GM10847 (cell line): ENCODE results near the gene RXFP1.

Experiments used
- POLR2A ChIP-seq: IDR thresholded peaks from 2 replicates; pipeline ENCODE4 v1.6.1; 2011; ENCODE audit not compliant: insufficient read length; ENCODE audit errors: extremely low read depth

RXFP1 gene

DNA sequence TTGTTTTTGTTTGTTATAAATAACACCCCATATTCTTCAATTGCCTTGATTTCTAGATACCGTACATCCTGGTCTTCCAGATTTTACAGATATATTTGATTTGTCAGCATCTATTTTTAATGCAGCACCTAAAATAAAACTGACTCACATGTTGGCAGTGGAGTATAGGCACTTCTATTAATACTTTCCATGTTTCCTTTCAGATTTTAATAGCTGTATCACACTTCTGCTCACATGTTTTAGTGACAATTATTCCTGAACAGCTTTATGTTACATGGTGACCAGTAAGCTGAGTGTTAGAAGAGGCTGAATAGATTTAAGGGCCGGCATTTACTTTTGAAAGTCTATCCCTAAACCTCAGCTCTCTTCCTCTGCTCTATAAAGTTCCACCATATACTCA is 103.9 kb downstream of the RXFP1 start:
- no peak for TF ChIP-seq POLR2A

DNA sequence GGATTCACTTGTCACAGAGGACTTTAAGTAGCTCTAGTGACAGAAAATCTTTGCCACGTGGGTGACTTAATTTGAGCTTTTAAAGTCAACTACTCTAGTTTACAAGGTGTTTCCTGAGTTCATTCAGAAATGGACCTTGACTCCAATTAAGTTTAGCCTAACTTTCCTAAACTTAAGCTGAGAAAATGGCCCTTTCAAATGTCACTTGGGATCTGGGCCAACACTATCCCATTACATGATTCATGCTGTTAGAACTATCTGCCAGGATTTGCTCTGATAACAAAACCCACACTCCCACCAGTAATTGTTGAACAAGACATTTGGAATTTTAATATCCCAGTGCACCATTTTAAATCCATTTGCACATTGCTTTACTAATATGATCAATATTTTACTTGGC is 109.2 kb downstream of the RXFP1 start:
- no peak for TF ChIP-seq POLR2A

DNA sequence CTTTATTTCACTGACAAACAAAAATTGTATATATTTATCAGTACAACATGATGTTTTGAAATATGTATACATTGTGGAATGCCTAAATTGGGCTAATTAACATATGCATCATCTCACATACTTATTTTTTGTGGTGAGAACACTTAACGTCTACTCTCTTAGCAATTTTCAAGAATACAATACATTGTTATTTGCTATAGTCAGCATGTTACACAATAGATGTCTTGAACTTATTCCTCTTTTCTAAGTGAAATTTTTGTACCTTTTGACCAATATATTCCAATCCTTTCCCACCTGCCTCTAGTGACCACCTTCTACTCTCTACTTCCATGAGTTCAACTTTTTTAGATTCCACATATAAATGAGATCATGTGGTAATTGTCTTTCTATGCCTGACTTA is 114.9 kb downstream of the RXFP1 start:
- no peak for TF ChIP-seq POLR2A

DNA sequence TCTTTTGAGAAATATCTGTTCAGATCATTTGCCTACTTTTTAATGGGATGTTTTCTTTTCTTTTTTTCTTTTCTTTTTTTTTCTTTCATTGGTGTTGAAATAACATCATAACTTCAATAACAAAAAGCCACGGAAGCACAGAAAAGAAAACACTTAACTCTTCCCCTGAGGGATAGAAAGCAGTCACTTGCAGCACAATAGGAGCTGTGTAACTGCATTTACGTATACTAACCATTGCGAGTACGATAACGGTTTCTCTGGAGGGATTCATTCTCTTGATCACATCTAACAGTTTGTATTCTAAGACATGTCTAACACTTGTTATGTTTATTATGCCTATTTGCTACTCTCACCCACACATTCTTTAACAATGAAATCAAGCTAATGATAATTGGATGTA is 122.7 kb downstream of the RXFP1 start:
- no peak for TF ChIP-seq POLR2A

DNA sequence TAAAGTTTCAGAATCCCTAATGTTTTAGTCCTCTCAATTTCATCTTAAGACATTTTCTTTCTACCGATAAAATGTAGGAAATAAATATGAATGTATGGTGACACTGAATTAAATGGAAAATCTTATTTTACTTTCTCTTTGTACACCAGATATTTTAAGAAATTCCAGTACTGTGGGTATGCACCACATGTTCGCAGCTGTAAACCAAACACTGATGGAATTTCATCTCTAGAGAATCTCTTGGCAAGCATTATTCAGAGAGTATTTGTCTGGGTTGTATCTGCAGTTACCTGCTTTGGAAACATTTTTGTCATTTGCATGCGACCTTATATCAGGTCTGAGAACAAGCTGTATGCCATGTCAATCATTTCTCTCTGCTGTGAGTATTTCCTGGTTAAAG is 123.1 kb downstream of the RXFP1 start:
- TF ChIP-seq POLR2A = no peak

DNA sequence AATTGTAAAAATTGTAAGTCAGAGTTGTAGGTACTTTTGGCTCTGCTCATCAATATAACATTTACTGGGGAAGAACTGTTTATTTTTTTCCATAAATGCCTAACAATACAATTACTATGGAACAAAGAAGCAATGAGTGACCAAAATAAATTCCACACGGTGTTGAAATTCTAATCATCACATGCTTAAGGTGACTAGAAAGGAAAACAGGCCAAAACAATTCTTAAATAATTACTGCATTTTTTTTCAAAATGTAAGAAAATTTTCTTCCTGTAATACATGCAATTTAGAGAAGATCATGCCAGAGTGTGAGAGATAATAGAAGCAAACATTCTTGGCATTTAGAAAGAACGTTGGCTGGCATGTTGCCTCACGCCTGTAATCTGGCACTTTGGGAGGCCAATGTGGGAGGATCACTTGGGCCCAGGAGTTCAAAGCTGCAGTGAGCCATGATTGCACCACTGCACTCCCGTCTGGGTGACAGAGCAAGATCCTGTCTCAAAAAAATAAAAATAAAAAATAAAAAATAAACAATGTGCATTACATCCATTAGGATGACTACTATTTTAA is 127.5 kb downstream of the RXFP1 start:
- TF ChIP-seq POLR2A = no peak

DNA sequence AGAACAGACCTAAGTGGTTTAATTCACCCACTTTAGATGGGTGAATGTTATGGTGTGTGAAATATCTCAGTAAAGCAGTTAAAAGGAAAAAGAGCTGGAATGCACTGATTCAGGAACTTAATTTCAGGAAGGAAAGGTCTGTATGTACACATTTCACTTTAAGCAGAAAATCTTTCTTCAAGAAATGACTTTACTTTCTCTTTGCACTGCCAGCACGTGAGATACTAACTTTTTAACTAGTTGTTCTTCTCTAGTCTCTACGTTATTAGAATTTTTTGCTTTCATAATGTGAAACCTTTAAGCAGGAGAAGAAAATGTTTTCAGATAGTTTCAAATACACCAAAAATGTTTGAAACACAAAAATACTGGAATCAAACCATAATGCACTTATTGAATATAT is 131.2 kb downstream of the RXFP1 start:
- TF ChIP-seq POLR2A = no peak

DNA sequence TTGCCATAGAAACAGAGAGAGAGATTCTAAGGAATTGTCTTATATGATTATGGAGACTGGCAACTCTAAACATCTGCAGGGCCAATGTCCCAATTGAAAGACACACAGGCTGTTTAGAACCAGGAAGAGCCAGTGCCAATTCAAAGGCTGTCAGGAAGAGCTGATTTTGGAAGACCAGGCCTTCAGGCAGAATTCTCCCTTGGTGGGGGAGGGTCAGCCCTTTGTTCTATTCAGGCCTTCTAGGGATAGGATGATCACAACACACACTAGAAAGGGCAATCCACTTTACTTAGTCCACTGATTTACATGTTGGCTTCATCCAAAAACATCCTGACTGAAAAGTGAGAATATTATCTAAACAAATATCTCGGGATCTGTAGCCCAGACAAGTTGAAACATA is 134.8 kb downstream of the RXFP1 start:
- no peak for TF ChIP-seq POLR2A

DNA sequence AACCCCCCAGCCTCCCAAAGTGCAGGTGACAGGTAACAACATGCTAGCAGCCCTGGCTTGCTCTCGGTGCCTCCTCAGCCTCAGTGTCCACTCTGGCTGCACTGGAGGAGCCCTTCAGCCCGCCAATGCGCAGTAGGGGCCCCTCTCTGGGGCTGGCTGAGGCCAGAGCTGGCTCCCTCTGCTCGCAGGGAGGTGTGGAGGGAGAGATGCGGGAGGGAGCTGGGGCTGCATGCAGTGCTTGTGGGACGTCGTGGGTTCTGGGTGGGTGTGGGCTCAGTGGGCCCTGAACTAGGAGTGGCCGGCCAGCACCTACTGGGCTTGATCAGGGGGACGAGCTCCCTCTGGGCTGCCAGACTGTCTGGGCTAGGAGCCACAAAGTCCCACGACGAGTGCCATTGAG is 135.6 kb downstream of the RXFP1 start:
- TF ChIP-seq POLR2A = no peak

DNA sequence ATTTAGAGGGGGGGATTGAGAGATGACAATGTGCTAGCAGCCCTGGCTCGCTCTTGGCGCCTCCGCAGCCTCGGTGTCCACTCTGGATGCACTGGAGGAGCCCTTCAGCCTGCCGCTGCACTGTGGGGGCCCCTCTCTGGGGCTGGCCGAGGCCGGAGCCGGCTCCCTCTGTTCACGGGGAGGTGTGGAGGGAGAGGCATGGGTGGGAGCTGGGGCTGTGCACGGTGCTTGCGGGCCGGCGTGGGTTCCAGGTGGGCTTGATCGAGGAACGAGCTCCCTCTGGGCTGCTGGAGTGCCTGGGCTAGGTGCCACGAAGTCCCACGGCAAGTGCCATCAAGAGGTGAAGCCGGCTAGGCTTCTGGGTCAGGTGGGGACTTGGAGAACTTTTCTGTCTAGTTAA is 143.1 kb downstream of the RXFP1 start:
- no peak for TF ChIP-seq POLR2A

DNA sequence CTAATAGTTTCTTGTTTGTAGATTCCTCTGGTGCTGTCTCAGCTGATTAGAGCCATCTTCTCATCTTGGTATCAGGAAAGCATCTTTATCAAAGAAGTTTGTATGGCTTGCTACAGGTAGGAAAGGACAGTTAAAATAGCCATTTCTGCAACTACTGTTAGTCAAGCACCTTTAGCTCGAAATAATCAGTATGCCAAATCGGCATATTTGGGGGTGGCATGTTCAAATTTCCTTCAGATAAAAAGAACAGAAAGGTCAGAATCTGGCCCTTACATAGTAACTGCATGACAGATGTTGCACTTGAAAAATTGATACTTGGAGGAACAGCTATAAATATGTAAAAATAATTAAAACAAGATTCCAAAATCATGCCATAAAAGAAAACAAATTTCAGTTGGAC is 145.2 kb downstream of the RXFP1 start:
- no peak for TF ChIP-seq POLR2A

DNA sequence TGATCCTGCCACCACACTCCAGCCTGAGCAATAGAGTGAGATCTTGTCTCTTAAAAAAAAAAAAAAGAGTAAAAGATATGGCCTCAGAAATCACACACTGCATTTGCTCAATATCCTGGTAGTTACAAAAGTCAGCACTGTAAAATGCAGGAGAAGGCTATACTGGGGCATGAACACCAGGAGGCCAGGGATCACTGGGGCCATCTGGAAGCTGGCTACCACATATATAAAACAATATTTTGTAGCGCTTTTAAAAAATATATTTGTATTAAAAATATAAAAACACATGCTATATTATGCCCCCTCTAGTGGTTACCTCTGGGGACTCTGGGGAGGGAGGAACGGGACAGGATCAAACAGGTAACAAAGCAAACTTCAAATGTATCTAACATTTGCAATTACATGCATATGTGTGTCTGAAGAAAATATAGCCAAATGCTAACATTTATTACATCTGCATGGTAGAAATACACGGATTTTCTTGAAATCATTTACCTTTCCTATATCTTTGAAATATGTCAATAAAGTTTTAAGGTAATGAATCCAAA is 146.0 kb downstream of the RXFP1 start:
- no peak for TF ChIP-seq POLR2A

DNA sequence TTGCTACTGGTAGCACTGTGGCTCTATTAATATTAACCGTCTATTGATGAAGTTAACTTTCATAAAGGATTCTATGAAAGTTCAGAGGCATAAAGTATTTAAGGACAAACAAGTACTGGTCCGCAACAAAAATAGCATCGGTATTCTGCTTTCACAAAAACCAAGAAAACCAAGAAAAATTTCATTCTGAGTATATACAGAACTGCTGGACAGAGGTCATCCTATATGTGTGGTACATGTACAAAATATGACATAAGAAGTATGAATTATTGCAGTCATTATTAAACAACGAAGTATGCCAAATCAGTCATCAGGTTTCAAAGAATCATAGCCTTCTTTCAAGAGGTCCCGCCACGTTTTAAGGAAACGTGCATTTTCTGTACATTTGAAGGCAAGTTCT is 147.6 kb downstream of the RXFP1 start:
- no peak for TF ChIP-seq POLR2A

DNA sequence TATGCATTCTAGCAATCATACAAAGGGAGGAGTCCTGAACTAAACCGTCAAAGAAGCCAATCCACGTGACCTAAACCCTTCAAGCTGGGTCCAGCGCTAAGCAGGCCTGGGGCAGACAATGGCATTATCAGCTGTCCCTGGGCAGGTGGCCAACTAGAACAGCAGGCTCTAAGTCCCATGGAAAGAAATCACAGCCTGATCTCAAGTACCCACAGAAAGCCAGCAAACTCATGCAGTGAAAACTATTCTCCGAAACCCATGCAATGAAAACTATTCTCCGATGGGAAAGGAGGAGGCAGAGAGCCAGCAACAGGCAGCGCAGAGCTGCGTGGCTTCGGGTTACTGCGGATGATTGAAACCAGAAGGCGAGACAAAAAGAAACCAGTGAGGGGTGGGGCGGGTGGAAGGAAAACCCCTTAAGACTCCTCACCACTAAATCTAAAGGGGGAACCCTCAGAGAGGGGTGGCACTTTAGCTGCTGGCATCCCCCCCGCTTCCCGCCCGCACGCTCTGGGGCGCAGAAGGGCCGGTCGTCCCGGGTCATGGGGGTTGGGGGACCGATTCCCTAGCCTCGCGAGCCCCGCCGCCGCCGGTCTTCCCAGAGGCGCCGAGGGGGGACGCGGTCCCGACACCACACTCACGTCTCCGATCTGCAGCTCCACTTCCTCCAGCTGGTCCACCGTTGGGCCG is 149.4 kb downstream of the RXFP1 start:
- TF ChIP-seq POLR2A = peak; percentile 9

DNA sequence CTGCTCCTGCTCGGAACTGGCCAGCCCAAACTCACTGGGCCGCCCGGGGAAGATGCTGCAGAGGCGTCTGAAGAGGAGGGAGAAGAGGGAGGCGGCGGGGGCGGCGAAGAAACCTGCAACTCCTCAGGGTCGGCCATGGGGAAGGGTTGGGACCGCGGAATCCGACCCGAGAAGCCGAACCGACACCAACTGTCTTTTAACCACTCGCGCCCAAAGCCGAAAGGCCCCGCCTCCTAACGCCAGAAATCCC is 149.9 kb downstream of the RXFP1 start, which contains the start of gene C4orf46:
C4orf46 (minus strand) TSS at position 223 of the 250 bp plus-strand sequence; CDS start at position 137, 86 bp downstream.
- no peak for TF ChIP-seq POLR2A

DNA sequence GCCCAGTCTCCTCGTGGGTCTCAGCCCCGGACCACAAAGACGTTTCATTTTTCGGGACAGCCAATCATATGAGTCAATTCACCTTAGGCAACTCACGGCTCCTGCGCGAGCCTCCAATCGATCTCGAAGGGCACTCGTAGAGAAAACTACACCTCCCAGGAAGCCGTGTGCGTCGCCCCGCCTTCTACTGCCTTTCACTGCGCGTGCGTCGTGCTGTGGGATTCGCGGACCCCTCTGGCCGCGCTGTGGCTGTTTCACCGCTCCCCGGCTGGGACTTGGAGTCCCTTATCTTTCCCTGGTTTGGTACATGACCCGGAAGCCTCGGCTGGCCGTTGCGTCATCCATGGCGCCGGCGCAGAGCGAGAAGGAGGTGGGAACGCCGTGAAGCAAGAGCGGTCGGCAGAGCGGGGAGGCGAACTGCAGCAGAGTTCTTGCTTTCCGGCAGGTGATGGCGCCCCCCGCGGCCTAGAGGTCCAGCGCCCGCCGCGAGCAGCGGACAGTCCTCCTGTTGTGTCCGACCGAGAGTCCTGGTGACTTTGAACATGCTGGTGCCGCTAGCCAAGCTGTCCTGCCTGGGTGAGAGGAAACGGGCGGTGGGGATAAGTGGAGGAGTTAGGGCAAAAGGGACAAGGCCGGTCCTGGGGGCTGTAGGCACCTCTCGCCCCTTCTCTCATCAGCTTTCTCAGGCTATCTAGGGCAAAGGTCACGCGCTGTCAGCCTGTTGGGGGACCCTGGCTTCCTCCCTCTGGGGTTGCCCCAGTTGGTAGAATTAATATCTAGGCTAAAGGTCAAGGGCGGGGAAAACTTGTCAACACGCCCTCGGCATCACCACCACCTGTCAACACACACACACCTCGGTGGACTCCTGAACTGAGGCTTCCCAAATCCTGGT is 150.5 kb downstream of the RXFP1 start, which contains the start of gene ETFDH:
ETFDH (plus strand) TSS at position 382 of the 892 bp plus-strand sequence; CDS start at position 543, 161 bp downstream.
- TF ChIP-seq POLR2A = peak; percentile 44
